HG03280 (cell line): ENCODE results near the gene SOCS1.

Source experiments
- ATAC-seq: cut with Tn5 transposase; IDR thresholded peaks from one replicate; pipeline ENCODE4 v1.9.1; 2021; ENCODE audit warnings: mild to moderate bottlenecking, moderate library complexity; ENCODE audit not compliant: unreplicated experiment

Gene SOCS1

DNA sequence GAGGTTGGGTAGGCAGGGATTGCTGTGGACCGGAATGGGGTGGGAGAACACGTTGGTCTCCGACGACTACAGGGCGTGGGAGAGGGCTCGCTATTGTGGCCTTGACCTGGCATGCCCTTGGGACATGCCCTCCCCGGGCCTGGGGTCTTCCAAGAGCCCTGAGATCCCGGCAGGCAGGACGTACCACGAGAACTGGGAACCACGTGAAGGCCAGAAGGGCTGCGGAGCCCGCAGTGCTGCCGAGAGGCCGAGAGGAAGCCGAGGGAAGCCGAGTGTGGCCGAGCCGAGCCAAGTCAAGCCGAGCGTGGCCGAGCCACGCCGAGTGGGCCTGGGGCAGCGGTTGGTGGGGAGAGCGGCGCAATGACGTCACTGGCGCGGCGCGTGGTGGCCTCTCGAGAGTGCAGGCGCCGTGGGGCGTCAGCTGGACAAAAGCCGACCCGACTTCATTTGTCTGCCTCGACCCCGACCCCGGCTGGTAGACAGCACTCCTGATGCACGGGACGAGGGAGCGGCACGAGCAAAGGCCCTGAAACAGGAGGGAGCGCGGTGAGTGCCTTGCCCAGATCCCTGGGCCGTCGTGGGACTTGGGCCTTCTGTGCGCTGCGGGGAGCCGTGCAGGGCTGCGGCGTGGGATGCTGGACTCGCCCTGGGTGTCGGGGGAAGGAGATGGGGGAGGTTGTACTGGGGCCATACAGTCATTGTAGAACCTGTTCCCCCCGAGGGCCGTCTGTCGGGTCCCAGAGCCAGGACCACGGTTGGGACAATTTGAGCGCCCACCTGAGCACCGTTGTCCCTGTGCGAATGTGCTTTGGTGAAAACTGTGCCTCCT is 6.6 kb downstream of the SOCS1 start:
- ATAC-seq = peak; percentile 45

DNA sequence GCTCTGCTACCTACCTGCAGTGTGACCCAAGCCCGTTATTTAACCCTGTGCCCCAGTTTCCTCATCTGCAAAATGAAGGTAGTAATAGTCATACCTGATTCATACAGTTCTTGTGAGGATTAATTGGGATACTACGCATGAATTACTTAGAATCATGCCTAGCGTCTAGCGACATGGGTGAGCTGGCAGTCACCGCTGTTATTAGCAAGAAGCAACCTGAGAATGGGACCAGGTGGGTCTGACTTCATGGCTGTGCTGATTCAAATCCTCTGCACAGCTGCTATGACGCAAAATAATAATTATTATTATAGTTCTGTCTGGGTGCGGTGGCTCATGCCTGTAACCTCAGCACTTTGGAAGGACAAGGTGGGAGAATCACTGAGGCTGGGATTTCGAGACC is 7.9 kb downstream of the SOCS1 start:
- ATAC-seq = no peak

DNA sequence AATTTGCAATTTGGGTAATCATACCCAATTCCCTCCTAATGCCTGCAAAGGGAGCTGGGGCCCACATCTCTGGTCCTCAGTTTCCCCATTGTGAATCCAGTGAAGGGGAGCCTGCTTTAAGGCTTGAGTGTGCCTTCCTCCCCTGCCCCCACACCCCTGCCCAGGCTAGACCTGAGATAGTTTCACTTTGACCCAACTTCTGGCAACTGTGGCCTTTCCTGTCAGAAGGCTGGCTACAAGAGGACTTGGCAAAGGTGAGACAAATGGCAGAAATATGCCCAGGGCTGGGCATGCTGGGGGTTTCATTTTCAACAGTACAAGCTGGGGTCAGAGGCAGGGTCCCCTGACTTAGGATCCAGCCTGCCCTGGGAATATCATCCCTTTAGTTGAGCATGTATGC is 10.0 kb downstream of the SOCS1 start:
- ATAC-seq = no peak

DNA sequence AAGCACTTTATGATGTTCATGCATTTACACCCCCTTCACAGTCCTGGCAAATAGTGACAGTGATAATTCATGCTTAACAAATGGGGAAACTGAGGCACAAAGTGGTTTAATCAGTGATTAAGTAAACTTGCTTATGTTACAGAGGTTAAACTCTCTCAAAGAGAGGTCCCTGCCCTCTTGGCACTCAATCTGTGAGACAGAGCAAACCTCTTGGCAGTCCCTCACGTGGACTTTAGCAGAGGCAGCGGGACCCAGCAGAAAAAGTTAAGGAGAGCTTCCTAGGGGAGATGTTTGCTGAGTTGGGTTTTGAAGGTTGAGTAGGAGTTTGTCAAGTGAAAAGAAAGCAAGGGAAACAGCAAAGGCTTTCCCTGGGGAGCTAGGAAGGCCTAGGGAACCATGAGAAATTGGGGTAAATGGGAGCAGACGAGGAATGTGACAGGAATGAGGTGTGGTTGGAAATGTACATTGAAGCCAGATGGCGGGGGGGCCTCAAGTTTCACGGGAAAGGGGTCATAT is 10.7 kb downstream of the SOCS1 start:
- ATAC-seq = no peak

DNA sequence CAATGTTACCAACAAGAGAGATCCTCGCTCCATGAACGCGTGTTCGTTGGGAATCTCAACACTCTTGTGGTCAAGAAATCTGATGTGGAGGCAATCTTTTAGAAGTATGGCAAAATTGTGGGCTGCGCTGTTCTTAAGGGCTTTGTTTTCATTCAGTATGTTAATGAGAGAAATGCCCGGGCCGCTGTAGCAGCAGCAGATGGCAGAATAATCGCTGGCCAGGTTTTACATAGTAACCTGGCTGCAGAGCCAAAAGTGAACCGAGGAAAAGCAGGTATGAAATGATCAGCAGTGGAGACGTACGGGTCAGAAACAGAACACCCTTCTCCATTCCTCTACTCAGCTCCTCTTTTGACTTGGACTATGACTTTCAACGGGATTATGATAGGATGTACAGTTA is 13.3 kb downstream of the SOCS1 start:
- no peak for ATAC-seq

DNA sequence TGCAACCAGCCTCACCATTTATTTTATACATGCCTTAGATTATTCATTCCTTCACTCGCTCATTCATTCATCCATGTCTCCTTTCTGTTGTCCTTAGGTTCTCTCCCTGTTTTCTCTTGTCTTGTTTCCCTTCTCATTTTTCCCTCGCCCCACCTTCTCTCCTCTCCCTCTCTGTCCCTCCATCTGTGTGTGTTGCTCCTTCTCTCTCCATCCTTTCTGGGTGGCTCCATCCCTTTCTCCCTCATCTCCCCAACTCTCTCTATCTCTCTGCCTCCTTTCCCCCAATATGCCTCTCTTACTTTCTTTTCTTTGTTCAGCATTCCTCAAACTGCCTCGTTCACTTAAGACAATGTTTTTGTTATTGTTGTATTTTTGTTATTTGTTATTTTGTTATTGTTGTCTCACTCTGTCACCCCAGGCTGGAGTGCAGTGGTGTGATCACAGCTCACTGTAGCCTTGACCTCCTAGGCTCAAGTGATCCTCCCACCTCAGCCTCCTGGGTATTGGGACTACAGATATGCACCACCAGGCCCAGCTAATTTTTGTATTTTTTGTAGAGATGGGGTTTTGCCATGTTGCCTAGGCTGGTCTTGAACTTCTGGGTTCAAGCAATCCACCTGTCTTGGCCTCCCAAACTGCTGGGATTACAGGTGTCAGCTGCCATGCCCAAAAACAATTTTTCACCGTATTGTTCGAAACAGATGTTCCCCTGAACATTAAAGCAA is 14.4 kb downstream of the SOCS1 start:
- no peak for ATAC-seq

DNA sequence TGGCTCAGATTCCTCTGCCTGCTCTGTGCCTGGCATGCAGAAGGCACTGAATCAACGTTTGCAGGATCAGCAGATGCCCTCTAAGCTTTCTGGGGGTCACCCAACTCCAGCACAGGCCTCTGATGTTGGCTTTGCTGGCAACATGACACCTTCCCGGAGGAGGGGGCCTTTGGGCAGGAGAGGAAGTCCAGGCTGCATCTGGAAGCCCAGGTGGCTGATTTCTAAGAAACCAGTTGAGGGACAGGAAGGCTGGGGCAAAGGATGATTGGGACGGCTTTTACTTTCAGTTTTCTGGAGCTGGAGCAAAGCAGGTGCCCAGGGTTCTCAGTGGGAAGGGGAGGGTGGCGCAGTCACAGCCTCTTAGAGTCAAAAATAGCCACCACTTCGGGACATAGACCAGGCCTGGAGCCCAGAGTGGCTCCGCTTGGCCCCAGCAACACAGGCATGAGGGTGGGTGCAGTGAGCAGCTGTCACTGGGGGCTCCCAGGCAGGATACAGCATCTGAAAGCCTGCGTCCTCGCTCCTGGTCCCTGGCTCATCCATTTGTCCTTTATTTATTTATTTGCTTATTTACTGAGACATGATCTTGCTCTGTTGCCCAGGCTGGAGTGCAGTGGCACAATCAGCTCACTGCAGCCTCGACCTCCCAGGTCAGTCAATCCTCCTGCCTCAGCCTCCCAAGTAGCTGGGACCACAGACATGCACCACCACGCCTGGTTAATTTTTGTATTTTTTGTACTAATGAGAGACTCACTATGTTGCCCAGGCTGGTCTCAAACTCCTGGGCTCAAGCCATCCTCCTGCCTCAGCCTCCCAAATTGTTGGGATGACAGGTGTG is 15.1 kb downstream of the SOCS1 start:
- ATAC-seq = no peak

DNA sequence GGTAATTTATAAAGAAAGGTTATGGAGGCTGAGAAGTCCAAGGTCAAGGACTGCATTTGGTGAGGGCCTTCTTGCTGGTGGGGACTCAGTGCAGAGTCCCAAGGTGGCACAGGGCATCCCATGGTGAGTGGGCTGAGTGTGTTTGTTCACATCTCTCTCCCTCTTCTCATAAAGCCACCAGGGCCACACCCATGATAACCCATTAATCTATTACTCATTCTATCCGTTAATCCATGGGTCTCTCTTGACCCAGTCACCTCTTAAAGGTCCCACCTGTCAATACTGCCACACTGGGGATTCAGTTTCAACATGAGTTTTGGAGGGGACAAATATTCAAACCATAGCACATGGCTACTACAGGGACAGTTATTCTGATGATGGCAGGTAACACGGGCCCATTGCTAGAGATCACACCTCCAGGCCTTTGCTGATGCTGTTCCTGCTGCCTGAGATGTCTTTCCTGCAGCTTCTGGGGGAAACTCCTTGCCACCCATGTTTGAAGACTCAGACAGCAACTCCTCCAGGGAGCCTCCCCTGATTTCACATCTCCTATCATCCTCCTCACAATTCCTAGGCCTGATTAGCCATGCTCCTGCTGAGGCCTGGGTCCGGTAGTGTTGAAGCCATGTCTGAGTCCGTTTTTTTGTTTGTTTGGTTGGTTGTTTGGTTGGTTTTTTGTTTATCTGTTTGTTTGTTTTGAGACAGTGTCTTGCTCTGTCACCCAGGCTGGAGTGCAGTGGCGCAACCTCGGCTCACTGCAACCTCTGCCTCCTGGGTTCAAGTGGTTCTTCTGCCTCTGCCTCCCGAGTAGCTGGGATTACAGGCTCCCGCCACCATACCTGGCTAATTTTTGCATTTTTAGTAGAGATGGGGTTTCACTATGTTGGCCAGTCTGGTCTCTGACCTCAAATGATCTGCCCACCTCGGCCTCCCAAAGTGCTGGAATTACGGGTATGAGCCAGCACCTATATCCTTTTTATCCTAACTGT is 16.1 kb downstream of the SOCS1 start:
- ATAC-seq = no peak

DNA sequence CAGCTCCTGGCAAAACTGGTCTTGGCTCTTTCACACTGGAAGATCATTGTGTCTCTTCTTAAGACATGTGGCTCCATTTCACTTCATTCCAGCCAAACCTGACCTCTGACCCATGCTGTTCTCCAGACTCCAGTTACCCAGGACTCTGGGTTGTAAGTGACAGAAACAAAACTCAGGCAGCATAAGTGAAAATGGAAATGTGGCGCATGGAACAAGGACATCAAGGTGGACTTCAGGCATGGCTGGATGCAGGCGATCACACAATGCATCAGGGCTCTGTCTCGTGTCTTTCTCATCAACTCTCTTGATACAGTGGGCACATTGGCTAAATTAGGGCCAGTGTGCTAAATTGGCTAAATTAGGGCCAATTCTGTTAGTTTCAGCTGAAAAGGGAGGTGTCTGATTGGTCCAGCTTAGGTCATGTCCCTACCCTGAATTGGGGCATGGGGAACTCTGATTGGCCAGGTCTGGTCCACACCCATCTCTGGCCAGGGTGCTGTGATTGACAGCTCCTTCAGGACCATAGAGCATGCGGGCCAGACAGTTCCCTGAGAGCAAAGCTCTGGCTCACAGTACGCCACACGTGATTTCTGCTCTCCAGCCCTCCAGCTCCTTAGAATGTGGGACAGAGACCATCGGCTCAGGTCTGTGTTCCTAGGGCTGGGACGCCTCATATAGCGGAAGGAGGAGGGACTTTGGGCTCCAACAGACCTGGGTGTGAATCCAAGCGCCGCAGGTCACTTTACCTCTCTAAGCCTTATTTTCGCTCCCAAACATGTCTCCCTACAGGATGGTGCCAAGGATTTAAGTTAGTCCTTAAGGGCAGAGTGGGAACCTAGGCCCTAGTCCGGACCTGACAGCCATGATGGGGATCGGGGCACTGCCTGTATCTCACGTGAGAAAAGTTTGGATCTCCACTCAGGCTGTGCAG is 17.5 kb downstream of the SOCS1 start:
- ATAC-seq = no peak

DNA sequence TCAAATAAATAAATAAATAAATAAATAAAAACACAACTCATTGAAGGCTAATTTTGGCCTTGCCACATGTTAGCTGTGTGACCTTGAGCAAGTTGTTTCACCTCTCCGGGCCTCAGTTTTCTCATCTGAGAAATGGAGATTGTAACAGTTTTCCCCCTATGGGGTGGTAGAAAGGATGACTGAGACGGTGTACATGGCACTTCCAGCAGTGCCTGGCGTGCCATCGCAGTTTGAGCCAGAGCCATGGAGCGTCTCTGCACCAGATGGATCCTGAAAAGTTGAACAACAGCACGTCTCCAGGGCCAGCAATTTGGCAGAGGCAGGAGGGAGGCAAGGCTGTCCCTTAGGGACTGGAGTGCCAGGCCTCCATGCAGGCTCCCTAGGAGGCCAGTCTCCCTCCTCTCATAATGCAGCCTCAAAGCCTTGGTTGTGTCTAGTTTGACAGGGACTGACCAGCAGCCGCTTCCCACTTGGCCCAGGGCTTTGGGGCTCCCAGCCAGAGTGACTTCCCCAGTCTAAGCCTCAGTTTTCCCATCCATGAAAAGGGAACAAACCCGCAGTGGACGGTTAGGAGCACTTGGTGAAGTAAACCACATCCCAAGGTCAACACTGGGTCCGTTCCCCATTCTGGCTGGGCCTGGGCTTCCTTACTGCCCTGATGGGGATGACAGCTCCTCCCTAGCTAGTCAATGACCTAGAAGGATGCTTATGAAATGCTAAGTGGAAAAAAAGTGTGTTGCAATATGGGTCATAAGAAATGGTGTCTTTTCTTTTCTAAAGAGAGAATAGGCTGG is 19.3 kb downstream of the SOCS1 start:
- no peak for ATAC-seq

DNA sequence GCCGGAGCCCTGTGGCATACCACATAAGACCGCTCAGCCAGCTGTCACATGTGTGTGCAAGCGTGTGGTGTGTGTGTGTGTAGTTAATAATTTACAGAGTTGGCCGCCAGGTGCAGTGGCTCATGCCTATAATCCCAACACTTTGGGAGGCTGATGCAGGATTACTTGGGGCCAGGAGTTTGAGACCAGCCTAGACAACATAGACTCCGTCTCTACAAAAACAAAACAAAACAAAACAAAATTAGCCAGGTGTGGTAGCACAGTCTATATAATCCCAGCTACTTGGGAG is 20.4 kb downstream of the SOCS1 start:
- ATAC-seq = no peak

DNA sequence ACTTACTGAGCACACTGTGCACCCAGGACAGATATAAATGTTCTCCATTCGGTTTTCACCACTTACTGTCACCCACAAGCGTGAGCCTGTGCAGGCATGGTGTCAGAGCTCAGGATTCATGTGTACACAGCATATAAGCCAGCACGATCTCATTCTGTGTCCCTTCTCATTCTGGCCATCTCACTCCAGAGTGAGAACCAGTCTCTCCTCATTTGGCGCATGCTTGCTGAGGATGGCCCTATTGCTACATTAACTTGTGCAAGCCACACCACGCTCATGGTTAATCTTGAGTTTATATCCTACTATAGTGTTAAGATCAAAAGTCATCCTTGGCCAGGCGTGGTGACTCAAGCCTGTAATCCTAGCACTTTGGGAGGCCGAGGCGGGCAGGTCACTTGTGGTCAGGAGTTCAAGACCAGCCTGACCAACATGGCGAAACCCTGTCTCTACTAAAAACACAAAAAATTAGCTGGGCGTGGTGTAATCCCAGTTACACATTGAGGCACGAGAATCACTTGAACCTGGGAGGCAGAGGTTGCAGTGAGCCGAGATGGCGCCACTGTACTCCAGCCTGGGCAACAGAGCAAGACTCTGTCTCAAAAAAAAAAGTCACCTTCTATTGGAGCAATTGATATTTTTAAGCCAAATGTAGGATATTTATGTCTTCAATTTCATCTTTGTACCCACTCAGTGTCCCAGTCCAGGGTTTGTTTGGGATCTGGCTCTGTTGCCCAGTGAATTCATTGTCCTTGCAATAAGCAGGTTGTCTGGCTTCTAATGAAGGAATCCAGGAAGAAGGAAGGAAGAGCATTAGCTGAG is 20.9 kb downstream of the SOCS1 start:
- no peak for ATAC-seq

DNA sequence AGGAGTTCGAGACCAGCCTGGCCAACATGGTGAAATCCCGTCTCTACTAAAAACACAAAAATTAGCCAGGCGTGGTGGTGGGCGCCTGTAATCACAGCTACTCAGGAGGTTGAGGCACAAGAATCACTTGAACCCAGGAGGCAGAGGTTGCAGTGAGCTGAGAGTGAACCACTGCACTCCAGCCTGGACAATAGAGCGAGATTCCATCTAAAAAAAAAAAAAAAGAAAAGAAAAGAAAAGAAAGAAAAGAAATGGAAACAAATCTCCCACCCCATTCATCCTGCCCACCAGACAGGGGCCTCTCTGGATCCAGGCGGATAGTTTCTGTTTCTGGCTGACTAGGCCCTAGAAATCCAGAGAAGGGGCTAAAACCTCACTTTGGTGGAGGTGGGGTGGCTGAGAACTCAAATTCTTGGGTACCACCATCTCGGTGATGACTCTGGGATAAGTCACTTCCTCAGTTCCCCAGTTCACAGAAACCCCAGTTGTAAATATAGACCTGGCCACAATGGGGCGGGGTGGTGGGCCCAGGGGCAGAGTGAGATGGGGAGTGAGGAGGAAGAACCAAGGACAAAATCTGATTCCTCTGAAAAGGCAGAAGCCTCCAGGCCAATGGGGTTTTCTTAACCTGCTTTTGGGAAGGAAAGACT is 22.2 kb downstream of the SOCS1 start:
- no peak for ATAC-seq

DNA sequence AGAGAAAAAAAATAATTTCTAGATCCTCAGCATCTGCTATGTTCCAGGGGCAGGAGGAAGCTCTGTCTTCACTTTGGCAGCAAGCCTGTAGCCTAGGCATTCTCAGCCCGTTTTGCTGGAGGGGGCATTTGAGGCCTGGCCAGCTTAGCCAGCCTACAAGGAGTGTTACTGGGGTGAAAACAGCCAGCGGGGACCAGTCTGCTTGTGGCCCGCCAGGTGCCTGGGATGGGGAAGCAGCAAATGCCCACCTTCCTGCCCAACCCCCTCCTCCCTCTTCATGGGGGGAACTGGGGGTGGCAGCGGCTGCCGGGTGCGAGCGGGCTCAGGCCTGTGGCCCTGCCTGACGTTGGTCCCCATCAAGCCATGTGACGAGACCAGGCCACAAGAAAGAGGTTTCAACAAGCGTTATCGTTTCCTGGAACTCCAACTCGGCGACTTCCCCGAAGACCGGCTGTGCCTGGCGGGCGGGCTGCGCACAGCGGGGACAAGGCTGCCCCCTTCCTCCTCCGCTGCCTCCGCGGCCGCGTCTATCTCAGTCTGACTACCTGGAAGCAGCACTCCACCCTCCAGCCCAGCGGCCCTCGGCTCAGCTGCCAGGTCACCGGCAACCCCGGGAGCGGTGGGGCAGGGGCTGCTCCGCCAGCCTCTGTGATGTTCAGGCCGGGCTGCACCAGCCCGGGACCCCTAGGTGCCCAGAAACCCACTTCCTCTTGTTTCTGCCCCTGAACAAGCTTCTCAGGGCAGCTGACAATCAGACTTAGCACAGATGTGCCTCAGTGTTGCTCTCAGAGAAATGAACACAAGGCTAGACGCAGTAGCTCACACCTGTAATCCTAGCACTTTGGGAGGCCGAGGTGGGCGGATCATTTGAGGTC is 22.9 kb downstream of the SOCS1 start:
- ATAC-seq = peak; percentile 63

DNA sequence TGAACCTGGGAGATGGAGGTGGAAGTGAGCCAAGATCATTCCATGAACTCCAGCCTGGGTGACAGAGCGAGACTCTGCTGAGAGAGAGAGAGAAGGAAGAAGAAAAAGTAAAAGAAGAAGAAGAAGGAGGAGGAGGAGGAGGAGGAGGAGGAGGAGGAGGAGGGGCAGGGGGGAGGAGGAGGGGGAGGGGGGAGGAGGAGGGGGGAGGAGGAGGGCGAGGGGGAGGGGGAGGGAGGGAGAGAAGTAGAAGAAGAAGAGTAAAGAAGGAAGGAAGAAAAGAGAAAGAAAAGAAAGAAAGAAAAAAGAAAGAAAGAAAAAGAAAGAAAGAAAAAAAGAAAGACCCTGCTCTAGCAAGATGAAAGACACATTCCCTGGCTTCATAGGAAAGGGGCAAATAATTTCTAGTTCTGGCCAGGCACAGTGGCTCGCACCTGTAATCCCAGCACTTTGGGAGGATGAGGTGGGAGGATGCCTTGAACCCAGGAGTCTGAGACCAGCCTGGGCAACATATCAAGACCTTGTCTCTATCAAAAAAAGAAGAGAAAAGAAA is 23.6 kb downstream of the SOCS1 start:
- ATAC-seq = no peak
